Heart left ventricle (tissue), 16 donors: ENCODE results near the gene RGS16. TPM values are rescaled to one million over a fixed set of nuclear protein-coding genes. Genes with fewer than 3 reads are reported as not detected.
A peak's percentile ranks its signal among the peaks of the same experiment; 100 is the strongest.

Source experiments
- ATAC-seq, 4 donors: fragments of 200-7000 bp; cut with Tn5 transposase; one replicate each; pipeline ENCODE4 v1.9.1; 2020 to 2022; ENCODE audit warnings: moderate library complexity in 4 of 4, mild to moderate bottlenecking in 3 of 4, moderate number of reproducible peaks in 1 of 4
- DNase-seq, 5 donors: peaks; one replicate each; pipeline ENCODE4 v3.0.0-alpha.2; 2020
- H3K27ac ChIP-seq, 12 donors: fragments of 200-600 bp; sonication (generic) in 4 of 12; one replicate each; pipeline versions ENCODE4 v1.5.0 to v1.8.0; 2016 to 2022; ENCODE audit warnings: mild to moderate bottlenecking in 2 of 12
- H3K27me3 ChIP-seq, 9 donors: fragments of 200-600 bp; sonication (generic) in 2 of 9; one replicate each; pipeline versions ENCODE4 v1.5.1 to v1.8.0; 2016 to 2022; ENCODE audit warnings: mild to moderate bottlenecking in 3 of 9
- H3K36me3 ChIP-seq, 9 donors: fragments of 200-600 bp; sonication (generic) in 2 of 9; one replicate each; pipeline versions ENCODE4 v1.5.0 to v1.8.0; 2018 to 2022; ENCODE audit warnings: mild to moderate bottlenecking in 2 of 9
- H3K4me1 ChIP-seq, 12 donors: fragments of 200-600 bp; sonication (generic) in 4 of 12; one replicate each; pipeline versions ENCODE4 v1.5.0 to v1.8.0; 2016 to 2022; ENCODE audit warnings: mild to moderate bottlenecking in 3 of 12
- H3K4me3 ChIP-seq, 12 donors: fragments of 200-600 bp; sonication (generic) in 4 of 12; one replicate each; pipeline versions ENCODE4 v1.5.0 to v1.8.0; 2017 to 2022; ENCODE audit warnings: mild to moderate bottlenecking in 9 of 12, moderate library complexity in 4 of 12
- H3K9me3 ChIP-seq, 12 donors: fragments of 200-600 bp; sonication (generic) in 4 of 12; one replicate each; pipeline versions ENCODE4 v1.5.0 to v1.8.0; 2016 to 2022; ENCODE audit warnings: mild to moderate bottlenecking in 1 of 12
- POLR2A ChIP-seq, 2 donors: fragments of 450-650 bp; IDR thresholded peaks; one replicate each; pipeline ENCODE4 v1.6.1; 2017; ENCODE audit warnings: antibody characterized with exemption in 2 of 2, mild to moderate bottlenecking in 2 of 2, moderate library complexity in 2 of 2
- WGBS, 4 donors: extraction: QIAGEN DNeasy Blood & Tissue Kit in 2 of 4; methylation state at CpG; one replicate each; pipeline versions ENCODE4 v1.1.5 to v1.1.7; 2013 to 2018; 5-methylcytosine and 5-hydroxymethylcytosine counted together
- intact Hi-C, 10 donors: fragments of 100-400 bp; cut with DNase I; formaldehyde crosslinking; loops; one replicate each; pipeline versions ENCODE4 v1.11.1 to v1.14.2; 2022
- polyA plus RNA-seq, 2 donors: library from polyadenylated mRNA; stranded (reverse); fragments of 200-250 nt; gene quantifications; one replicate each; pipeline ENCODE4 v1.2.3, GENCODE V29; 2013
- total RNA-seq, 9 donors: library from RNA; depleted of rRNA in 2 of 9; stranded (reverse); fragments of >200 nt in 2 of 9; fragmentation: NEBNext Ultra II Directional in 3 of 9; extraction: Animal tissue kit (Norgen Biotek cat#: 25700) in 3 of 9; gene quantifications; one replicate each; pipeline versions ENCODE4 v1.1.0 to v1.2.4, GENCODE V29; 2016 to 2023
- TF ChIP-seq, protein P1 (sequence below), 12 donors: fragments of 200-600 bp; sonication (generic) in 4 of 12; IDR thresholded peaks; one replicate each; pipeline versions ENCODE4 v1.5.0 to v1.8.0; 2018 to 2022; ENCODE audit warnings: antibody characterized with exemption in 12 of 12, mild to moderate bottlenecking in 5 of 12
- donor health status: ischemic (EF 13 %, LVEDD 7.1; RV severe dilation, severe dysfunction).
- donor health status: healthy with polysubstance abuse.
- donor health status: DM: no; HTN: yes; CAD: no.
- donor health status: DM: no; HTN: no; CAD: no.
- donor health status: ischemic (EF 25% LVEDD 6.9; RV normal size, moderate dysfunction).
- donor health status: ischemic (EF 25% LVEDD 5.7; RV mildly dilated, moderate dysfunction).
- donor health status: healthy.
- donor health status: DM: yes; HTN: yes; CAD: no.
- donor health status: ischemic (EF 35%, LVEDD 5.7; RV mildly dilated, moderate dysfunction).
- donor health status: nonischemic (EF 11% LVEDD 7.7; RV severe dilation, severe dysfunction).
- donor health status: DM: yes; HTN: yes; CAD: no.
- donor health status: PGD.
- donor health status: ischemic (EF 29% LVEDD 5.4; RV normal size, mild dysfunction).
- donor health status: nonischemic (EF 23%, LVEDD 6.1; RV moderate dilation, normal function).

The RGS16 gene
- total and polyA plus RNA-seq, 11 donors: 0.75 to 9.3 (median 2.1) TPM

DNA sequence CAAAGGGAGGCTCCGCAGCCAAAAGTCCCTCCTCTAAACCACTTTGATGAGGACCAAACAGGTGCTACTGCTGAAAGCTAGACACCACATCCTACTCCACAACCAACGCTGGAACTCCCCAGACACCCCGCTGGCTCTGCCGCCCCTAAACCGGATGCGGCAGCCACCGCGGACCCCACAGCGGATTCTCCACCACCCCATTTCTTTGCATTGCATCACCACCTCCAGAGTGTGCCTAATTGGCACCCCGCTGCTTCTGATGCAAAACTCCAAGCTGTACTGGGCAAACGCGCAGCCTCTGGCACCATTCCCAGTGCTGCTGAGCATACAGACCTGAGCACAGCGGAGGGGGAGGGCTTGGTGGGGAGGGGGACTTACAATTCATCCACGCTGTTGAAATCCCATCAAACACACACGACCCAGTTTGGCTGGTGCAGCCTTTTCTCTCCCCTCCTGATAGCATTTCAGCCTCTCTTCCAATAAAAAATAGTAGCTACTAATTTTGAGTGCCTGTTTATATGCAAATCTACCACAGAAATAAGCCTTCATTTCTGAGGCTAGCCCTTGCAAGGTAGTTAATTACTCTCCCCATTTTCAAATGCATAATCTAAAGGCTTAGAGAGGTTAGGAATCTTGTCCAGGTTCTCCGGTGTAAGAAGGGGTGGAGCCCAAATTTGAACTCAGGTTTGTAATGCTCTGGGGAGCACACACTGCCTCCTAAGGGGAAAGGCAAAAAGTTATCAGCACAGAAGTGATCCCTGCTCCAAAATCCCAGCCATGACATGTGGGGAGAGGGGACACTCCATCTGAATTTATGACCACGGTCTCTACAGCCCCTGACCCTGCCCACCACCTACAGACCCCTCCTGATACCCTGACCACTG lies 12.2 kb upstream of the RGS16 start:
- Histone ChIP-seq H3K27me3 (peaks cover 0 to 10% (median 0%) of the 10 kb centered on the region in 9 donors), H3K36me3 (no peaks in the 10 kb centered on the region), H3K27ac (peak overlapping the region in 8 of 12 donors; percentile 92 to 99 (median 96)), H3K4me1 (peaks cover 7 to 37% (median 25%) of the 10 kb centered on the region in 12 donors), H3K9me3 (peaks cover 0 to 14% (median 0%) of the 10 kb centered on the region in 12 donors), H3K4me3 (peak overlapping the region in 6 of 12 donors; percentile 55 to 63 (median 62))
- ATAC-seq (peak; percentile 19 to 56 (median 42)), DNase-seq (peak; percentile 52 to 84 (median 77))
- TF ChIP-seq, protein P1, sequence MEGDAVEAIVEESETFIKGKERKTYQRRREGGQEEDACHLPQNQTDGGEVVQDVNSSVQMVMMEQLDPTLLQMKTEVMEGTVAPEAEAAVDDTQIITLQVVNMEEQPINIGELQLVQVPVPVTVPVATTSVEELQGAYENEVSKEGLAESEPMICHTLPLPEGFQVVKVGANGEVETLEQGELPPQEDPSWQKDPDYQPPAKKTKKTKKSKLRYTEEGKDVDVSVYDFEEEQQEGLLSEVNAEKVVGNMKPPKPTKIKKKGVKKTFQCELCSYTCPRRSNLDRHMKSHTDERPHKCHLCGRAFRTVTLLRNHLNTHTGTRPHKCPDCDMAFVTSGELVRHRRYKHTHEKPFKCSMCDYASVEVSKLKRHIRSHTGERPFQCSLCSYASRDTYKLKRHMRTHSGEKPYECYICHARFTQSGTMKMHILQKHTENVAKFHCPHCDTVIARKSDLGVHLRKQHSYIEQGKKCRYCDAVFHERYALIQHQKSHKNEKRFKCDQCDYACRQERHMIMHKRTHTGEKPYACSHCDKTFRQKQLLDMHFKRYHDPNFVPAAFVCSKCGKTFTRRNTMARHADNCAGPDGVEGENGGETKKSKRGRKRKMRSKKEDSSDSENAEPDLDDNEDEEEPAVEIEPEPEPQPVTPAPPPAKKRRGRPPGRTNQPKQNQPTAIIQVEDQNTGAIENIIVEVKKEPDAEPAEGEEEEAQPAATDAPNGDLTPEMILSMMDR (IDR thresholded peaks at IDR 0.05): no peak
- TF ChIP-seq POLR2A (IDR thresholded peaks at IDR 0.05): no peak
- intact Hi-C loops: no loop called here
- 8 to 15% (median 10%) methylated on average over 17 of the region's 17 CpGs for WGBS, 4 donors

DNA sequence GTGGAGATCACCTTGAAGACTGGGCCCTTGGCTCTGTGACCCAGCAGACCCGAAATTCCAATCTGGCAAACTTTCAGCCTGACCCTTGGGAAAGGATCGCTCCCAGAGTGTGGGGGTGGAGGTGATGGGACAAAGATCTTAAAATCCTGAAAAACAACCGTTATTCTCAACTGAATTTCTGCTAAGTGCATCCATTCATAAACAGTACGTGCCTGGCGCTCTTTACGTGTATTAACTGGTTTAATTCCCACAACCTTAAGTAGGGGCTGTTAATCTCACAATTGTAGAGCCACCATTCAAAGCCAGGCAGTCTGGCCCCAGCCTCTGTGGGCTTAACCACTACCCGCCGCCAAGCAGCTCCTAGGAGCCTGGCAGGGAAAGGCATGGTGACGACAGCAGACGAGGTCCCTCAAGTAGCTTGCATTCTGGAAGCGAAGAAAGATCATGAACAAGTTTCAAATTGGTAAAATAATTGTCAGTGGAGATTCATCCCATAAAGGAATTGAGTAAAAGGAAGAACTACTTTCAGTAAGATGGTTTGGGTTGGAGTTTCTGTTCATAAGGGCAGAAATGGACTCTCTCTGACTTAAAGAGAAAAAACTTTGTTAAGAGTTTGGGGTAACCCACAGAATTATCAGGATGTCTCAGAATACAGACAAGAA lies 11.4 kb upstream of the RGS16 start:
- H3K9me3 ChIP-seq: peaks cover 0 to 8% (median 0%) of the 10 kb centered on the region in 12 donors
- H3K27ac ChIP-seq: peak overlapping the region; percentile 86 to 99 (median 94)
- H3K4me3 ChIP-seq: peak overlapping the region; percentile 19 to 63 (median 56)
- ATAC-seq (peak; percentile 8 to 40 (median 32)), DNase-seq (peak; percentile 47 to 75 (median 70))
- H3K36me3 ChIP-seq: no peaks in the 10 kb centered on the region
- TF ChIP-seq, protein P1 (IDR thresholded peaks at IDR 0.05): no peak
- TF ChIP-seq POLR2A (IDR thresholded peaks at IDR 0.05): no peak
- intact Hi-C loops: loop anchor here in 1 of 10 donors (1.0 kb wide), 1 partner anchor 11 kb away; the partner anchor contains the start of gene RGS16
- peaks cover 0 to 10% (median 0%) of the 10 kb centered on the region in 9 donors for H3K27me3 ChIP-seq
- 32 to 48% (median 36%) methylated on average over 11 of the region's 11 CpGs for WGBS, 4 donors
- peaks cover 7 to 37% (median 26%) of the 10 kb centered on the region in 12 donors for H3K4me1 ChIP-seq

DNA sequence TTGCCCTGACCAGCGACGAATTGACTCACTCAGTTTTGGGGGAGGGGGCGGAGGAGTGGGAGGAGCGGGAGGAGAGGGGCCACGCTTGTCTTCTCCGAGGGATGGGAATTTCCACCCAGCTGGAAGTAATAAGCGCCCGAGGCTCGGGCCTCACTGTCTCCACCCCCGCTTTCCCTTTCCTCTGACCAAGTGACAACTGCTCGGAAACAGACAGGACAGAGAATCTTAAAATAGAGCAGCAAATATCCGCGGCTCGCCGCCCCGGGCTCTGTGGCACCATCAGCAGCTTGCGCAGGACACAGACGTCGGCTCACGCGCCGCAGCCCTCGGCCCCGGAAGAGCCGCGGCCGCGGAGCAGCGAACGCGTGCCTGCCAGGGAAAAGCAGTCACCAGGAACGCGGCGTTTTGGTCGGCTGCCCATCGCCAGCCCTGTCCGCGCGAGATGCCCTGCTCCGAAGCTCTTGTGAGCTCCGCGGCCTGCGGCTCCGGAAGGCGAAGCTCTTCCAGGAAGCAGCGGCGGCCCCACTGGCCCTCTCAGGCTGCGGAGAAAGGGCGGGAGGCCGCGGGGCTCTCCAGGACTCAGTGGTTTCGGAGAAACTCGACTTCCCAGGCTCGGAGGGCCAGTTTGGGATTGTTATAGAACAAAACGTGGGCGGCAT lies 10.7 kb upstream of the RGS16 start:
- Histone ChIP-seq H3K27me3 (peaks cover 0 to 10% (median 0%) of the 10 kb centered on the region in 9 donors), H3K4me3 (peak overlapping the region; percentile 19 to 63 (median 56)), H3K9me3 (peaks cover 0 to 8% (median 0%) of the 10 kb centered on the region in 12 donors), H3K4me1 (peaks cover 7 to 37% (median 26%) of the 10 kb centered on the region in 12 donors), H3K27ac (peak overlapping the region; percentile 86 to 99 (median 94)), H3K36me3 (no peaks in the 10 kb centered on the region)
- peak; percentile 84 to 94 (median 92) for ATAC-seq
- DNase-seq: peak; percentile 89 to 92 (median 89)
- WGBS, 4 donors: 0 to 1% (median 1%) methylated on average over 29 to 56 of the region's 56 CpGs
- intact Hi-C loops: loop anchor here in 1 of 10 donors (1.0 kb wide), 1 partner anchor 11 kb away; the partner anchor contains the start of gene RGS16
- TF ChIP-seq, protein P1 (IDR thresholded peaks at IDR 0.05): no peak
- TF ChIP-seq POLR2A (IDR thresholded peaks at IDR 0.05): peak in 1 of 2 donors; percentile 72
